ENCODE results near the gene ITIH3. TPM values are rescaled to one million over a fixed set of nuclear protein-coding genes. Genes with fewer than 3 reads are reported as not detected.

ITIH3 gene
- total RNA-seq, 1 experiment from 2014 or later: not detected

GRCh38 chr3:52854013-52854412, 59.4 kb downstream of the ITIH3 start:
- CTCF ChIA-PET: no interaction called here
- Histone ChIP-seq H3K4me3 (ENCODE audit: low read depth, low read length, poor library complexity, severe bottlenecking) (no peak overlapping the region), H3K9me3 (ENCODE audit: low read depth, low read length, poor library complexity, severe bottlenecking) (no peaks in the 10 kb centered on the region), H3K36me3 (ENCODE audit: insufficient read depth, low read length, poor library complexity, severe bottlenecking) (no peaks in the 10 kb centered on the region), H3K27ac (ENCODE audit: low read depth, low read length, poor library complexity, severe bottlenecking) (no peak overlapping the region), H3K4me1 (ENCODE audit: insufficient read depth, low read length, poor library complexity, severe bottlenecking) (no peaks in the 10 kb centered on the region), H3K27me3 (replicated peaks; ENCODE audit: insufficient read depth, low read depth, low read length, poor library complexity) (no peaks in the 10 kb centered on the region)
- DNase-seq (ENCODE audit: low spot score): no peak
- intact Hi-C loops (cut with micrococcal nuclease; ENCODE audit: unreplicated experiment): loop anchor here (5.0 kb wide), 1 partner anchor 218 kb away; no protein-coding TSS in a partner anchor
- TF ChIP-seq CTCF (conservative IDR thresholded peaks at IDR 0.05; ENCODE audit: low read depth, low read length): no peak
- TF ChIP-seq EZH2 (IDR thresholded peaks at IDR 0.05; ENCODE audit: borderline replicate concordance, low read depth, low read length, poor library complexity, severe bottlenecking): no peak
- BruUV-seq (replicated peaks): no TSS peak
- POLR2A ChIA-PET (ENCODE audit: low non-redundant PET): no interaction called here

GRCh38 chr3:52856666-52857065, 62.1 kb downstream of the ITIH3 start:
- no peak for DNase-seq (ENCODE audit: low spot score)
- no TSS peak for BruUV-seq (replicated peaks)
- Histone ChIP-seq H3K4me3 (ENCODE audit: low read depth, low read length, poor library complexity, severe bottlenecking) (no peak overlapping the region), H3K9me3 (ENCODE audit: low read depth, low read length, poor library complexity, severe bottlenecking) (no peaks in the 10 kb centered on the region), H3K4me1 (ENCODE audit: insufficient read depth, low read length, poor library complexity, severe bottlenecking) (no peaks in the 10 kb centered on the region), H3K27me3 (replicated peaks; ENCODE audit: insufficient read depth, low read depth, low read length, poor library complexity) (no peaks in the 10 kb centered on the region), H3K36me3 (ENCODE audit: insufficient read depth, low read length, poor library complexity, severe bottlenecking) (no peaks in the 10 kb centered on the region), H3K27ac (ENCODE audit: low read depth, low read length, poor library complexity, severe bottlenecking) (no peak overlapping the region)
- POLR2A ChIA-PET (ENCODE audit: low non-redundant PET): no interaction called here
- CTCF ChIA-PET: no interaction called here
- intact Hi-C loops (cut with micrococcal nuclease; ENCODE audit: unreplicated experiment): no loop called here
- TF ChIP-seq CTCF (conservative IDR thresholded peaks at IDR 0.05; ENCODE audit: low read depth, low read length) (no peak), EZH2 (IDR thresholded peaks at IDR 0.05; ENCODE audit: borderline replicate concordance, low read depth, low read length, poor library complexity, severe bottlenecking) (no peak)

DNA sequence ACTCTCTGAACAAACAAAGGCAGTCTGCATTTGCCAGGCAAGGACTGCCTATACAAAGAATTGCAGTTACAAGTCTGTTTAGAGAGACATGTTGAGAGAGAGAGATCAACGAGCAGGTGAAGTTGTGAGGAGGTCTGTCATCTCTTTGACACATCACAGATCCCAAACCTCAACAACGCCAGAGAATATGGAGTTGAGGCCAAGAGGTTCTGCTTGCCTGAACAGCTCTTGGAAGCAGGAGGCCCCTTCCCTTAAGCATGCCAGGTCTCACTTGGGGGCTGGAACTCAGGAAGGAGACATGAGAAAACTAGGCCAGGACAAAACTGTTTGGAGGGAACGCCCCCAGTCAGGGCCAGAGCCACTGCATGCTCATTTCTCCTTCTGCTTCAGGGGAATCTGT, 62.5 kb downstream of the ITIH3 start:
- Histone ChIP-seq H3K9me3 (ENCODE audit: low read depth, low read length, poor library complexity, severe bottlenecking) (no peaks in the 10 kb centered on the region), H3K4me3 (ENCODE audit: low read depth, low read length, poor library complexity, severe bottlenecking) (no peak overlapping the region), H3K4me1 (ENCODE audit: insufficient read depth, low read length, poor library complexity, severe bottlenecking) (no peaks in the 10 kb centered on the region), H3K36me3 (ENCODE audit: insufficient read depth, low read length, poor library complexity, severe bottlenecking) (no peaks in the 10 kb centered on the region), H3K27me3 (replicated peaks; ENCODE audit: insufficient read depth, low read depth, low read length, poor library complexity) (no peaks in the 10 kb centered on the region), H3K27ac (ENCODE audit: low read depth, low read length, poor library complexity, severe bottlenecking) (no peak overlapping the region)
- CTCF ChIA-PET: no interaction called here
- intact Hi-C loops (cut with micrococcal nuclease; ENCODE audit: unreplicated experiment): no loop called here
- POLR2A ChIA-PET (ENCODE audit: low non-redundant PET): no interaction called here
- TF ChIP-seq EZH2 (IDR thresholded peaks at IDR 0.05; ENCODE audit: borderline replicate concordance, low read depth, low read length, poor library complexity, severe bottlenecking): no peak
- no peak for TF ChIP-seq CTCF (conservative IDR thresholded peaks at IDR 0.05; ENCODE audit: low read depth, low read length)
- no TSS peak for BruUV-seq (replicated peaks)
- DNase-seq (ENCODE audit: low spot score): no peak

All from A673 (cell line).